M059J (cell line): Measurements from ENCODE around the gene TNIK. TPM values are rescaled to one million over a fixed set of nuclear protein-coding genes. Genes with fewer than 3 reads are reported as not detected.

Experiments
- DNase-seq: peaks from one replicate; pipeline ENCODE4 v3.0.0-alpha.2; 2012; ENCODE audit warnings: low read depth
- total RNA-seq: library from RNA; depleted of rRNA; stranded (reverse); fragments of >200 nt; shearing (Covaris generic); gene quantifications from 2 replicates; pipeline ENCODE4 v1.2.3, GENCODE V29; 2014

The TNIK gene
- total RNA-seq, 1 experiment from 2014 or later = 26.3 TPM

DNA sequence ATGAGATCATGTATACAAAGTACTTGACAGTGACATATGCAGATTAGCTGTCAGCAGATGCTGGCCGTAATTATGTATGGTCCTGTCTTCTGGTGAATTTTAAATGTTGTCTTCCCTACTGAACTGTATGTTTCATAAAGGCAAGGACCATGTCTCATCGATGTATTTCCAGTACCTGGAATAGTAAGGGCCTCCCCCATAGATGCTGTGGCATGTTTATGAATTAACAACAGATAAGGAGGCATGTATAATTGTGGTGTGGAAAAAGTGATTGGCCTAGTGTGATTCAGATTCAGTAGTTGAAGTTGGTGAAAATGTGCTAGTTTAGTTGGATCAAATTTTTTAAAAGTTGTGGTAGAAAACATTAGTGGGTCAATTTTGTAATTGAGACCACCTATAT lies 231.0 kb downstream of the TNIK start:
- DNase-seq = no peak

DNA sequence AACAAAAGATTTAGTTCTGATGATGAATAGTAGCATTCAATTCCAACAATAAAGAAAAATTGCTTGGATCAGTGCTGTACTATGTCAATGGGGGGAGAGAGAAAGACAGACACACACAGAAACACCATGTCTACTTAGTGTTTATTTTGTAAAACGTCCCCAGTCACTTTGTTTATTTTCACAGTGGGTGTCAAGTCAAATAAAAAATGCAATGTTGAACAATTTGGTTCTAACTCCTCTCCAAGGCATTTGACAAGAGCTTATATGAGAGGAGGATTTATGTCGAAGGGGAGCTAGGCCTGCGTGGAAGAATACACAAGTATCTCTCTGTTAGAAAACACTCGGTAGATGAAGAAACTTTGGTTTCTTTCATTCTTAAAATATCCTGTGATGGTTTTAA lies 232.0 kb downstream of the TNIK start:
- peak; percentile 65 for DNase-seq

DNA sequence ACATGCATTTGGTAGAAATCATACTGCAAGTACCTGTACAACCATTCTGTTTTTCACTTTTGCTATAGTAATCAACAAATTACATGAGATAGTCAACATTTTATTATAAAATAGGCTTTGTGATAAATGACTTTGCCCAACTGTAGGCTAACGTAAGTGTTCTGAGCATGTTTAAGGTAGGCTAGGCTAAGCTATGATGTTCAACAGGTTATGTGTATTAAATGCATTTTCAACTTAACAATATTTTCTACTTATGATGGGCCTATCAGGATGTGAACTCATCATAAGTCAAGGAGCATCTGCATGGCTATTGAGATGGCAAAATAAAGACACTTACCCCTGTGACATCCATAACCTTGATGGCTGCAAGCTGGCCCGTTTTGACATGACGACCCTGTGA lies 232.4 kb downstream of the TNIK start:
- DNase-seq = no peak

DNA sequence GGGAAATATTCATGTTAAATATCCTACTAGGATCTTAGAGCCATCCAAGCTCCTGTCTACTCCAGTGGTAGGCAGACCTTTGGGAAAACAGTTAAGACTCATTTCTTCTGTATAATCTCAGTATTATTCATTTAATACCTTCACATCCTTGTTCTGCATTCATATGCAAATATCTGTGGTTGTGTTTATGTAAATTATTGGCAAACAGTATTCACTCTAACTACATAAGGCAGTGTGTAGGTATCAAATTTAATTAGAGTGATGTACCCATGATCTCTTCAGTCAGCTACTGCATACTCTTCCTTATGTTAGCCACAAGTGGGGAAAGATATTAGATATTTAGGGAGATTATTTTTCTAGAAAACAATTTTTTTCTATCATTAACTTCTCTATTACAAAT lies 232.8 kb downstream of the TNIK start:
- DNase-seq = no peak

DNA sequence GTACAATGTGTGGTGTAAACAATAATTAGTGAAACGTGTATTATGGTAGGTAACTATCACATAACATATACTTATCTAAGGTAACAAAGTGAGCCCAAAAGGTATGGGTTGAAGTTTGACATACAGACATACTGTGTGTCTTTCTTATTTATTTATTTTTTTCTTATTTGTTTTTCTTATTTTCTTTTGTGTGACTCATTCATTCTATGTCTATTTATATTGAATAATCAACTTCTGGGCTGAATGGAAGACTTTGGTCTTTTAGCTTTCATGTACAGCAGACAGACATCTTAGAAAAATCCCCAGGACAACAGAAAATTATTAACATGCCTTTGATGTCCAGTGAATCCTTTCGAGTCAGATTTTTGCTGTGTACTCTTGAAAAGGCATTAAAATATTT lies 233.4 kb downstream of the TNIK start:
- no peak for DNase-seq

DNA sequence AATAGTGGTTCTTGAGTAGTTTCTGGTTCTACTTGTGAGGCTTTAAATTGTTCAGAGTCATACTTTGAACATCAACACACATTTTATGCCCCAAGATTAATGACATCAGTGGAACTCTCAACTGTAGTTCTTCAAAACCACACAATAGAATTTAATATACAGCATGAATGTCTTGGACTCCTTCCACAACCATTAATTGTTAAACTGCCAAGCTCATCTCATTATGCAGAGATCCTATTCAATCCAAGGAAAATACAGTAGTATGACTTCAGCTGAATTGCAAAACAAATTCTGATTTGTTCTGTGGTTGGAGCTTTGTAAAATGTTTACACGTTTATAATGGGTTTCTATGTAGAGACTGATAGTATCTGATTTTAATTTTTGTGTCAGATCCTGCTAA lies 234.5 kb downstream of the TNIK start:
- peak; percentile 96 for DNase-seq

DNA sequence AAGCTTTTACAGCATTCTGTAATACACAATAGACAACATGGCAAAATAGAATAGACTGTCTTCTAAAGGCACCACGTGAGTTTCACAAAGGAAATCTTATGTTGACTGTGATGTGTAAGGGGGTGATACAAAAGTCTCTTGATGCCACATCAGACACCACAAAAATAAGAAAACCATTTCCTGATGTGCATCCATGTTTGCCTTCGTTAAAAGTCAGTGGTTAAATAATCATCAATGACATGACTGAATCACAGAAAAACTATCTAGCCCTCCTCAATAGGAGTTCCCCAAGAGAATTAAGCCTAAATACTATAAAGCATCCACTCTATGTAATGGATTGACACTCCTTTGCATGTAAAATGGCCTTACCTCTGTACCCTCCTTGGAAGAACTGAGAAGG lies 235.0 kb downstream of the TNIK start:
- no peak for DNase-seq

DNA sequence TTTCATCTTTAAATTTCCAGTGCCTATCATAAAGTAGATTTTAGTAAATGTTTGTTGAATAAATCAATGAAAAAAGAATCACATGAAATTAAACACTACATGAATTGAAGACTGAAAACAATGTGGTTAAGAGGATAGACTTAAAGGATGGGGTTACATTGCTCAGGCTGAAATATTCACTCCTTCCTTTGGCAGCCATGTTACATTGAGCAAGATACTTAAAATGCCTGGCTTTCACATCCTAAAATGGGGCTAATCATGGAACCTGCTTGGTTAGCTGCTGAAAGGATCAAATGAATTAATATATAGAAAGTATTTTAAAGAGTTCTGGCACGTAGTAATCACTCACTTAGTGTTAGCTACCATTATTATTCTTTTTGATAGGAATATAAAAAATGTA lies 236.8 kb downstream of the TNIK start:
- no peak for DNase-seq

DNA sequence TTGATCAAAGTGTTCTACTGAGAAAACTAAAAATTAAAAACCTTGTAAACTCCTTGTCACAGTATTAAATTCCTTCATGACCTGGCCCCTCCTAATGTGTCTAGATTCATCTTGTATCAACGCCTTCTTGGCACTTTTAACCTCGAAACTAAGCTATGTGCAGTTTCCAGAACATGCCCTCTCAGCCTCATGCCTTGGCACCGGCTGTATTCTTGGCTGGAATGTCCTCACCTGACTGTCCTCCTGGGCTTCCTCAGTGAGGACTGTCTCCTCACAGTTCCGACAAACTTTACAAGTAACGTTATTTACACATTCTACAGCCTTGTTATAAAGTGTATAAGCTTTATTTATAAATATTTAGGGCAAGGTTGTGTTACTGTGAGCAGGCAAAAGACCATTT lies 237.2 kb downstream of the TNIK start:
- no peak for DNase-seq

DNA sequence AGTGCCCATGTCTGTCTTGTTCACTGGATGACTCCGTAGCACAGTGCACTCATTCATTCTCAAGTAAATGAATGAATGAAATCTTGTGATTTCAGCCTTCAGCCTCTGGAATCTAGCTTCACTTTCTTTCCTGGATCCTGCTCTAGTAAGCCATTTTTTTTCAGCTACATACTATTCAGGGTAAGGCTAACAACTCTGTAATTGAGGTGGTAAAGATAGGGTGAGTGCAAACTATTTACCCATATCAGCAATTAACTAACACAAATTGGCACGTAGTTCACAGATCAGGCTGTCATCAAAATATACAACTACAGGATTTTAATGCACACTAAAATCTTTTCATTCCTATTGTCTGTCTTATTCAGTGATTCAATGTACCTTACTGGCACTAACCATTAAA lies 238.6 kb downstream of the TNIK start:
- DNase-seq = no peak

DNA sequence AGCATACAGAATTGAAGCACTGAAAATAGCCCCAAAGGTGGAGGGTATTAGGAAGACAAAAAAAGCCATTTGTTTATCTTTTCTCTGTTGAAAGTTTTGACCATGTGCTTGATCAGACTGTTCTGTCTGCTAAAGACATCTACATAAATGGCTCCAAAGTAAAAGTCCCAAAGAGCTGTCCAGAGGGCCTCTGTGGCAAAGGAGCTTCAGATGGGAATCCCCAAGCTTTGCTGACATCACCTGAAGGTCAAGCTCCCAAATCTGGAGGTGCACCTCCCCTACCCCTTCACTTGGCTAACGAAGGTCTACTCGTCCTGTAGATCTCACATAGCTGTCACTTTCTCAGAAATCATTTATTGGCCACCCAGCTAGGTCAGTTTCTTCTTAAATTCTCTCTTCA lies 239.1 kb downstream of the TNIK start:
- no peak for DNase-seq

DNA sequence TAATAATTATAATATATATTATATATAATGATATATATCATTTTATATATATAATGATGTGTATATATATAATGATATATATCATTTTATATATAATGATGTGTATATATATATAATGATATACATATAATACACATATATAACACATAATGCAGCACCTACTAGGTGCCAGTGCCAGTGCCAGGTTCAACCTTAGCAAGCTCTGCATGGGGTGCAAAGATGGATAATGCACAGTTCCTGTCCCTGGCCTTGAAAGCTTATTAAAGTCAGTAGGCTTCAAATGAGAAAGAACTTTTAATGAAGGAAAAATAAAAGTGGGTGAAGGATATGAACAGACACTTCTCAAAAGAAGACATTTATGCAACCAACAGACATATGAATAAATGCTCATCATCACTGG lies 240.9 kb downstream of the TNIK start:
- no peak for DNase-seq

DNA sequence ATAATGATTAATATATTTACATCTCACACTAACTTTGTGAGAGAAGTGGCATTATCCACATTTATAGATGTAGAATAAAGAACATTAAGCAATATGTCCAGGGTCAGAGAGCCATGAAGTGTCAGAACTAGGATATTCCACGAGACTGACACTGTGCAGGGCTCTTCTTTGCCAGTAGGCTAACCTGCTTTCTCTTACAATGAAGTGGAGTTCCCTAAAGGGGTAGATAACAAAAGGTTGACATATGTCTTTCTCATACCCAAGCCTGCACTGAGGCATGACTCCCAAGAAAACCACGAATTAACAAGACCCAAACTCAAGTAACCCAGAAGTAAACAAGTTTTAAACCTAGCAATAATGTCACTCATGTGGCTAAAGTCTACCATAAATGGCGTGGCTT lies 242.1 kb downstream of the TNIK start:
- peak; percentile 60 for DNase-seq

DNA sequence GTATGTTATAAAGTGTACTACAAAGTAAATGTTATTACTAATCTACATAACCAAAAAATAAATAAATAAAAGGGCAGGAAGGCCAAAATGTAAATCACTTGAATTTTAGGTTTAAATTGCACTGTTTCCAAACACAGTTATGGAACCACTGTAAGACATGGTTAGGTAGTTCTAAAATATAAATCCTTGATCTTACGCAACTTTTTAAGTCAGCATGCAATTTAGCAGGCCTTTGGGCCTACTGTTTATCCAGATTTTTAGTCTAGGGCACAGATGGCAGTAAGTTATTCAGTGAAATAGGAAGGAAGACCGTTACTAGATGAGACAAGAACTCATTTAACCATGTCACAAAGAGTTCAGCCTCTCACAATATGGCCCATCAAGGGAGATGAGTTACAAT lies 246.3 kb downstream of the TNIK start:
- DNase-seq = no peak

DNA sequence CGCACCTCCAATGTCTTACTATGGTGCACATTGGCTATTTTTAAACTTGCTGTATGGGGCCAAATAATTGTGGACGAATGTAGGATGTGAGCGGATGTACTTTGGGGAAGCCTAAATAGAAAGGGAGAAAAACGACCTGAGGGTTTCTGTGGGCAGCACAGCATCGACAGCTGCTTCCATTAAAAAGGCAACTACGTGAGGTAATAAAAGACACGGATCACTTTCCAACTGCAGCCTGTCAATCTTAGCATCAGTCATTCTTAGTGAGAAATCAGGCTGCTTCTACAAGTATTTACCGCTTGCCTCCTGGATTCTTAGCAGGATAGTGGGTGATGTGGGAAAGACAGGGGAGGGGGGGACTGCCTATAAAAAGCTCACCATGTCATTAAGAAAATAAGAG lies 247.0 kb downstream of the TNIK start:
- no peak for DNase-seq

DNA sequence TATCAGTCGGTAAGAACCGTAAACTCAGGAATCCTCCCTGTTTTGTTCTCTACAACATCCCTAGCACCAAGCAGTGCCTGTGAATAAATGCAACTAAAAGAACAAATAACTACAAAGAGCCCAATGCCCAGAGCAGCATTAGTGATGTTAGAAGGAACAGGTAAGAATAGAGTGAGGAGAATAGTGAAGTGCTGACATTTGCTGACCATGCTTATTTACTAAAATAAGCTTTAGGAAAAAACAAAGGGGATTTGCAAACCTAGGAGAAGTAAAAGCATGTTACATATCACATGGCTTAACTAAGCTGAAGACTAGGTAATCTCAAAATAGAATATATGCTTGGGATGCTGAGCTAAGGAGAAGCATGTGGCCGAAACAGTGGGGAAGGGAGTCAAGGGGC lies 247.6 kb downstream of the TNIK start:
- no peak for DNase-seq

DNA sequence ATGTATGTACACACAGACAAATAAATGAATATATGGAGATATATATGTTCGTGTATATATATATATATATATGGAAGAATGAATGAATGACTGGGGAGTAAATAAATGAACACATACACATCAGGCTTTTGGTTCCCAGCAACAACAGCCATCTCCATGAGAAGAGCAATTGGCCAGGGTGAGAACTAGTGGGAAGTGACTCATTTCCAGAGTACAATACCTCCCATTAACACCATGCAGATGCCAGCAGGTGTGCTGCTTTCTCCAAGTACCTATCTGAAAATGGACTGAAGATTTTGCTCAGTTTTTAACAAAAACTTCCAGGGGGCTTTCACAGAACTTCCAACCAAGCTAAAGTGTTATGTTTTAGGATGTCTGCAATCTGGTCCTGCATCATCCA lies 253.9 kb downstream of the TNIK start:
- no peak for DNase-seq

DNA sequence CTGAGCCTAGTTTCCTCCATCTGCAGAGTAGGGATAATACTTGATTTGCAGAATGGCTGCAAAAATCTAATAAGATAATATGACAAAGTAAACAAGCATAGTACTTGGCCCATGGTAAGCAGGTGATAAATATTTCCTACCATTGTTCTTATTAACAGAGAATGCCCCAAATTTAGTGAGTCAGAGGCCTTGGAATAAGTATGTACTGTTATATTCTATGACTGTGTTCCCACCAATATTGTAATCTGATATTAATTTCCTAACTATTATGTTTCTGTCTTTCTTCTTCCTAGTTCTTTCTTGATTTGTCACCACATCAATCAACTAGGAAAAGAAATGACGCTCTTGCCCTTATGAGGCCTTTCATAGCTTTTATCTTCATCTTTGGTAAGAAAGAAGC lies 255.3 kb downstream of the TNIK start:
- DNase-seq = no peak

DNA sequence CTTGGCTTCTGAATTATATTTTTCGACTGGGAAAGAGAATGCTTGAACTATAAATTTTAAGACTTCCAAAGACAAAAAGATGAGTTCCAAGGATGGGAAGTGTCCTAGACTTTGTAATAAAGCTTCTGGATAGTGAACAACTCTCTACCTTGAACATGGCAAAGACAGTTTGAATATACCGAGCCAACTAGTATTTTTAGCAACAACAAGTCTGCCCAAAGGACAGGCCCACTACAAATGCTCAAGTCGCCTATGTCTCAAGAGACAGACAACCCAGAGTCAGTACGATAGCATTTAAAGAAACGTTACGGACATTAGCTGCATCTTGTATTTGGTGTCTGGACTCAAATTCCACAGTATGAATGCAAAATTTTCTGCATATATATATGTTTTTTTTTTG lies 258.4 kb downstream of the TNIK start:
- no peak for DNase-seq

DNA sequence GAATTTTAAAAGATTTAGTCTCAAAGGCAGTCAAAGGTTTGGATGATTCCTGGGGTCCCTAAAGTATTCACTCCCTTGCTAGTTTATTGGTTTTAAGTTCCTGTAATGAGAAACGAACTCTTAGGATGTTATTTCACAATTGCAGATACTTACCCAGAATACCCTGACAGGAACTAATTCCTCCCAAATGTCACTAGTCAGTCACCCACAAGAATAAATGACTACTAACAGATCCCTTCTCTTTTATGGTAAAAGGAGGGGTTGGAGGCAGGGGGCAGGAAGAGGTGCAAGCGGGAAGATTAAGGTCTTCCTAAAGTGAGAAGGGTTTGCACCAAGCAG lies 259.5 kb downstream of the TNIK start:
- DNase-seq = no peak

DNA sequence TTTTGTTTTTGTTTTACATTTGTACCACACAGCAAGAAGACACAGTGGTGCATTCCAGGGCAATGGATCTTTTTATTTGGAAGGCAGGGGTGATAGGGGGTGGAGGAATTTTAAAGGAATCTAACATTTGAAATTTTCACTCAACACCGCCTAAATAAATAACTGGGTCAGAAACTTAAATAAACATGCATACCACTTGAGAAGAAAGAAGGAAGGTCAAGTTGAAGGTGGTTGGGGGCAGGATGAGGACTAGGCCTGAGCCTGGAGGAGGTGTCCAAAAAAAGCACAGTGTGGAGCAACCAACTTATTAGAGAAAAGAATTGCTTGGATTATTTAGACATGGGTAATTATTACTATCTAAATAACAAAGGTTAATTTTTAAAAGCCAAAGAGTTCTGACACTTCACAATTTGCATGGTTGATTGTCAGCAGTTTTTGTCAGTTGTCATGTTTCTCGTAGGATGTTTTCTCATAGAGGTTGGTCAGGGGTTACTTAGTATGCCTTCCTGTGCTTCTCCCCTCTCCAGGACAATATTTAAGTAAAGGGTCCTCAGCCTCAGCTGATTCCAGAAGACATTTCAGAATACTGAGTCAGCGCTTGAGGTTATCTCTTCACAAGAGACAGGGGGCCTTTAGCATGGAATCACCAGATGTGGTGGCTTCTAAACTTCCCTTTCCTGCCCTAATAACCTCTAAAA lies 260.0 kb downstream of the TNIK start:
- peak; percentile 34 for DNase-seq

DNA sequence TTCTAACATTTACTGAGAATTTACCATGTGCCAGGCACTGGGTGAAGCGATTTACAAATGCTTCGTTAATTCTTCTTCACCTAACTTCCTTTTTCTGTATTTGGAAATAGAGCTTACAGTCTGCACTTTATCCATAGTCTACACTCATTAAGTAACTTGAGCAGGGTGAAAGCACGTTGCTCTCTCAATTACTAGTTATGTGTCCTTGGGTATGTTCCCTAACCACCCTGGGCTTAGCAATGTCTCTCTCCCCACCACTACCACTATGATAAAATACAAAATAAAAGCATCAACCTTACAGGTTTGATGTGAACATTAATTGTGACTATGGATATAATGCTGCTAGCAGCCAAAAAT lies 260.8 kb downstream of the TNIK start:
- no peak for DNase-seq

DNA sequence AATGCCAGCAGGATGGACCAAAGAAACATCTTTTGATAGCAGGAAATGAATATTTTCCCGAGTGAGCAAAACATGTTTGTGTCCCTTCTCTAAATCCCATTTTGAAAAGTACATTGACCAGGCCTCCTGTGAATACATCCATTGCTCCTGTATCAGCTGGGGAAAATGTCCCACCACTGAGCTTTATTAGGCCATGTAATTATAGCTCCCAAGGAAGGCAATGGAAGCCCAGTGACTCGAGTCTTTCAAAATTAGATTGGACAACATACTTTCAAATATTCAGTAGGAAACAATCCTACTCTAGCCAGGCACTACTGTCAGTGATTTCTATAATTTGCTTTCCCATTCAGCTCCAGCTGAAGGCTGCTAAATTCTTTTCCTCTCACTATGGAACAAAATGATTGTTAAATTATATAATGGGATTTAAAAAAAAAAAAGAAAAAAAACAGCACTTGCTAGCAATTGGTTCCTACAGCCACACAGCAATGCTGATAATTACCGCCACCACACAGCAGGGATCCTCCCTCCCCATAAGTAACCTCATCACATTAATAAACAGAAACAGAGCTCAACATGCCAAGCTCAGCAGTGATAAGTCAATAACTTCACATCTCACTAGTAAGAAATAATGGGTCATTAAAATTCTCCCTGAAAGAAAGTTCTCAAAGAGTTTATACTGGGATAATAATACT lies 261.3 kb downstream of the TNIK start:
- DNase-seq = no peak

DNA sequence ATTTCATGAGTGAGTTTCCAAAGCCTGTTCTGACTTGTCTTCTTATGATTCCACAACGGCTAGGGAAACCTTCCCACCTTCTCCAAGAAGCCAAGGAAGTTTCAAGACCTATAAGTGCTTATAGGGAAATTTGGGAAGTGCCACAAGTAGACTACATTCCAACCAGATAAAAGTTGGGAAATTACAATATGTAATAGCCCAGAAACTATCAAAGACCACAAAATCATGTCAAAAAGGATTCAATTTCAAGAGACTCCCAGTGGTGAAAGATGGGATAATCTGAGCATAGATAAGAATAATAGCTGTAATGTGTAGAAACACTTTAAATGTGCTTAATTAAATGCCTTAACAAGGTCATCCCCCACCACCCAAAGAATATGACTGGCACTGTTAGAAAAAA lies 264.5 kb downstream of the TNIK start:
- DNase-seq = no peak
